AG08396 (cell line): ENCODE results near the gene RAP2A.
A peak's percentile ranks its signal among the peaks of the same experiment; 100 is the strongest.

Source experiments
- DNase-seq: peaks from one replicate; pipeline ENCODE4 v3.0.0; 2012; ENCODE audit warnings: low spot score, mixed read lengths

RAP2A gene

GRCh38 chr13:97448503-97449251 is 14.7 kb downstream of the RAP2A start:
- no peak for DNase-seq

GRCh38 chr13:97454699-97455098 is 20.7 kb downstream of the RAP2A start:
- no peak for DNase-seq

- DNase-seq, result no peak
Measured at GRCh38 chr13:97456047-97456446, 22.1 kb downstream of the RAP2A start.

- no peak for DNase-seq
Measured at GRCh38 chr13:97459215-97459777, 25.3 kb downstream of the RAP2A start.

- no peak for DNase-seq
Measured at GRCh38 chr13:97460004-97460775, 26.2 kb downstream of the RAP2A start.

GRCh38 chr13:97460853-97461252 is 26.9 kb downstream of the RAP2A start:
- DNase-seq, result no peak

GRCh38 chr13:97464561-97464960 is 30.6 kb downstream of the RAP2A start:
- DNase-seq, result no peak

- no peak for DNase-seq
Measured at GRCh38 chr13:97466722-97467121, 32.8 kb downstream of the RAP2A start.

GRCh38 chr13:97468331-97468730 is 34.4 kb downstream of the RAP2A start:
- no peak for DNase-seq

GRCh38 chr13:97471711-97472110 is 37.7 kb downstream of the RAP2A start:
- no peak for DNase-seq

- DNase-seq, result peak; percentile 6
Measured at GRCh38 chr13:97474349-97474980, 40.5 kb downstream of the RAP2A start.

- no peak for DNase-seq
Measured at GRCh38 chr13:97475011-97475410, 41.0 kb downstream of the RAP2A start.

- no peak for DNase-seq
Measured at GRCh38 chr13:97477844-97478243, 43.9 kb downstream of the RAP2A start.

- DNase-seq, result no peak
Measured at GRCh38 chr13:97478247-97478646, 44.3 kb downstream of the RAP2A start.

GRCh38 chr13:97483465-97483864 is 49.5 kb downstream of the RAP2A start:
- no peak for DNase-seq

GRCh38 chr13:97484301-97484700 is 50.3 kb downstream of the RAP2A start:
- no peak for DNase-seq

- DNase-seq, result no peak
Measured at GRCh38 chr13:97485320-97485719, 51.4 kb downstream of the RAP2A start.

GRCh38 chr13:97490702-97491307 is 56.8 kb downstream of the RAP2A start:
- no peak for DNase-seq

GRCh38 chr13:97491452-97491851 is 57.5 kb downstream of the RAP2A start:
- DNase-seq, result no peak

GRCh38 chr13:97492257-97492656 is 58.3 kb downstream of the RAP2A start:
- no peak for DNase-seq

- no peak for DNase-seq
Measured at GRCh38 chr13:97492684-97493371, 58.9 kb downstream of the RAP2A start.

GRCh38 chr13:97493456-97493855 is 59.5 kb downstream of the RAP2A start:
- no peak for DNase-seq
